DOHH2 (cell line): ENCODE results near the gene LILRA5.
"Not testable (repeated sequence)": the region's sequence is repeated elsewhere in the genome, so short reads cannot be mapped to it uniquely, and the experiment has no call there.

Experiments used
- EZH2phosphoT487 ChIP-seq: fragments of 200-600 bp; sonication (generic); IDR thresholded peaks from 2 replicates; pipeline ENCODE4 v1.6.1; 2017; ENCODE audit warnings: borderline replicate concordance, mild to moderate bottlenecking, antibody characterized with exemption, low read length, moderate library complexity, mixed read lengths
- TF ChIP-seq, protein P1 (sequence below): fragments of 200-600 bp; sonication (generic); IDR thresholded peaks from one replicate; pipeline ENCODE4 v1.5.1; 2014; ENCODE audit warnings: antibody characterized with exemption, mild to moderate bottlenecking, low read depth, low read length; ENCODE audit not compliant: poor library complexity, severe bottlenecking

- TF ChIP-seq, protein P1, sequence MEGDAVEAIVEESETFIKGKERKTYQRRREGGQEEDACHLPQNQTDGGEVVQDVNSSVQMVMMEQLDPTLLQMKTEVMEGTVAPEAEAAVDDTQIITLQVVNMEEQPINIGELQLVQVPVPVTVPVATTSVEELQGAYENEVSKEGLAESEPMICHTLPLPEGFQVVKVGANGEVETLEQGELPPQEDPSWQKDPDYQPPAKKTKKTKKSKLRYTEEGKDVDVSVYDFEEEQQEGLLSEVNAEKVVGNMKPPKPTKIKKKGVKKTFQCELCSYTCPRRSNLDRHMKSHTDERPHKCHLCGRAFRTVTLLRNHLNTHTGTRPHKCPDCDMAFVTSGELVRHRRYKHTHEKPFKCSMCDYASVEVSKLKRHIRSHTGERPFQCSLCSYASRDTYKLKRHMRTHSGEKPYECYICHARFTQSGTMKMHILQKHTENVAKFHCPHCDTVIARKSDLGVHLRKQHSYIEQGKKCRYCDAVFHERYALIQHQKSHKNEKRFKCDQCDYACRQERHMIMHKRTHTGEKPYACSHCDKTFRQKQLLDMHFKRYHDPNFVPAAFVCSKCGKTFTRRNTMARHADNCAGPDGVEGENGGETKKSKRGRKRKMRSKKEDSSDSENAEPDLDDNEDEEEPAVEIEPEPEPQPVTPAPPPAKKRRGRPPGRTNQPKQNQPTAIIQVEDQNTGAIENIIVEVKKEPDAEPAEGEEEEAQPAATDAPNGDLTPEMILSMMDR: not testable (repeated sequence)
- TF ChIP-seq EZH2phosphoT487: not testable (repeated sequence)
Observed at GRCh38 chr19:54285427-54286056, 27.4 kb downstream of the LILRA5 start.
